Globus pallidus (tissue), 1 donor: Measurements from ENCODE around the gene MTR.

ENCODE experiments used
- DNase-seq: peaks from one replicate; pipeline ENCODE4 v3.0.0-alpha.2; 2015; ENCODE audit warnings: low spot score

The MTR gene

DNA sequence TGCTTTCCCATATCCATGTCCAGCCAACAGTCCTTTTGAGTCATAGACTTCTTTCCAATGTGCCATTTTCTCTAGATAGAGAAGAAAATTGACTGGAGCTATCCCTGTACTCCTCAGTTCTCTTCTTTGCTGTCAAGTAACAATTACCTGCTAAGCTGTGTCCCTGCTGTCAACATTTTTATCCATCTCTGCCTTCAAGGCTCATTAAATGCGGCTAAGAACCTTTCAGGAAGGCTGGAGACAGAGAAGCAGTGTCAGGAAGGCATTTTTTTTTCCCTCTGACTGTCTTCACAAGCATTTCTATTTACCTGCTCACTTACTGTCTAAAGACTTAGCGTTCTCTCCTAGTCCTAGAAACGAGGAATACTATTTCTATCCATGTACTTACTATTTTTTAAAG is 69.1 kb downstream of the MTR start:
- no peak for DNase-seq

DNA sequence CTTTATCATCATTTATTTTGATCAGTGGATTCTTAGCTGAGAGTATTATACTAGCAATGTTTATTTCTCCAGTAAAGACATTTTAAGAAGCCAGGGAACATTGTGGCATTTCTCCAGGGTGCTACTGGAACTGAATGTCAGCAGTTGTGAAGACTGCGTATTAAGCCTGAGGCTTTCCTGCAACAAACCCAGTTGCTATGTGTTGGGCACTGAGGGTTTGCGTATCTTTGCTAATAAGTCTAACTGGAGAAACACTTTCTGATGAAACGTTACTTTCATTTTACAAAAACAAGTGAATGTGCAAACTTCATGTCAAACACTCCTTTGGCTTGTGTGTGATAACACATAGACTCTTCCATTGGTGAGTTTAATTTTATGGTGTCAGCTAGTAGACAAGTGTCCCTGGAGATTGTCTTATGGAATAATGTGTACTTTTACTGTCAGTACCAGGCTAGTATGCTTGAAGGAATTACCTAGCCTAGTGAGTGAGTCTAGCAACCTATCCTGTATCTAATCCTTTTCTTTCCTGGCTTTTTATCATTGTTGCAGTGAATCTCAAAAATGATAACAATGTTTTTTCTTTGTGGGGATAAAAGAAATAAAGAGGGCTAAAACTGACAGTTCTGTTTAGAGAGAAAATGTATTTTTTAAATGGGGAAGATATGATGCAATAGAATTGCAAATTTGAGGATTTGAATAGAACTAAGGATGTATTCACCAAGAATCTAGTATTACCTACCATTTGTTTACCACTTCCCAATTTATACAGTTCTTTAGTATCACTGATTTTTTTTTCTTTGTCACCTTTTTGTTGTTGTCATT is 70.1 kb downstream of the MTR start:
- peak; percentile 11 for DNase-seq

DNA sequence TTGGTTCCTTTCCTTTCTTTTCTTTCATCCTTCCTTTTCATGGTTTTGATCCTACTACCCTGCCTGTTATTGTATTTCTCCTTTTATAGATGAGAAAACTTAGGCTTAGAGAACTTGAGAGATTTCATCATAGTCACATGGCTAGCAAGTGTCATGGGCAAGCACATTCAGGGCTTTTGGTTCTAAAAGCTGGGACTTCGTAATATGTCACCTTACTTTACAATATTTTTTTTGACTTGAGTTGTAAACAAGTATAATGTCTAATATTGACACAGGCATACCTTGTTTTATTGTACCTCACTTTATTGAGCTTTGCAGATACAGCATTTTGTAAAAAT is 70.7 kb downstream of the MTR start:
- no peak for DNase-seq

DNA sequence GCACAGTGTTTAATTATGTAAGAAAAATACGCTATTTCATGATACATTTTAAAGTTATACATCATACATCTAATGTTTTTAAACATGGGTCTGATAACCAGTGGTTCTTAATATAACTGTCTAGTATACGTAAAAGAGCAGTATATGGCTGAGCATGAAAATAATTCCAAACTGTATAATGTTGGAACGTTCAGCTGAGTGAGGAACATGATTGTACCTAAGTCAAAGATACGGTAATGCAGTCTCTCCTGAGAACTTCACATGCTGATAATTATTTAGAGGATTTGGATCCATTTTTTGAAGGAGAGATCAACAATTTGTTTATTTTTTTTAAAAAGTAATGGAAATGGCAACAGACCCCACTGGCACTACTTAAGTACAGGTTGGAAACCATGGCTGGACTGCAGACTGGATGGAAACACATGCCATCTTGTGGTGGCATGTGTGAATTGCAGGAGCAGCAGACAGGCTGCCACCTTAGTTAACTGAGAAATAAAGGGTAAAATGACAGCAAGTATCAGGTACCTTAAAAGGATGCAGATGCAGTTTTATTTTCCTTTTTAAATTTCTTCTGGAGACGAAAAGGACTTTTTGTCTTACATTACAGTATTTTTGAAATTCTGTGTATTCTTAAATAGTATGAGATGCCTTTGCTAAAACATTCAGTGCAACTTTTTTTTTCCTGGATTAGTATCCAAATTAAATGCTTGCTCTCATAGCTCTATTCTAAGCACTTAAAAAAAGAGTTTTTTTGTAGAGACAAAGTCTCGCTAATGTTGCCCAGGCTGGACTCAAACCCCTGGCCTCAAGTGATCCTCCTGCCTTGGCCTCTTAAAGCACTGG is 73.8 kb downstream of the MTR start:
- no peak for DNase-seq

DNA sequence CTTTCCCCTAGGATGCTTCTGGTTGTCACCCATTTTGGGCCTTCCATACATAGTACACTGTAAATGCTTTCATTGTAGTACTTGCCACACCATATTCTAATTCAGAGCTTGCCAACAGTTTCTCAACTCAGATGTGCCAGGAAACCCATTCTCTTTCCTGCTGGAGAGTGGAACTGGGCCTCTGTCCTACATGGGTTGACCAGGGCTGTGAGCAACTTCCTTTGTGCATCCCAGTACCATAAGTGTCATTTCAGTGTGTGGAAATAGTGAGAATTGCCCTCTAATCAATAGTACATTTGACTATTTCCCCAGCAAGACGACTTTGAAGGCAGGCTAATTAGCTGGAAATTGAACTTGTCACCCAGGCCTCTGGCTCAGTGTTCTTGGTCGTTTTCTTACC is 74.8 kb downstream of the MTR start:
- DNase-seq: no peak

DNA sequence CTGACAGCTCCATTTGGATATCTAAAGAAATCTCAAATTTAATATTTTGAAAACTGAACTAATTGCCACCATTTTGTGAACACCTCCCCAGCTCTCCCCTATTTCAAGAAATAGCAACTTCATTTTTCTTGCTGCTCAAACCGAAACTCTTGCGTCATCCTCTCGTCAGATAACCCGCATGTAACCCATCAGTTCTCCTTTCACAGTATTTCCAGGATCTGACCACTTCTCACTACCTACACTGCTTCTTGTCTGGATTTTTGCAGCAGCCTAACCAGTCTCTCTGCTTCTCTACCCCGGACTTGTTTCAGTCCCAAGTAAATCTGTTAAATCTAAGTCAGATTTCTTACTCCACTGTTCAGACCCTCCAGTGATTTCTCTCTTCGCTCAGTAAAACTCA is 75.6 kb downstream of the MTR start:
- DNase-seq: peak; percentile 49

DNA sequence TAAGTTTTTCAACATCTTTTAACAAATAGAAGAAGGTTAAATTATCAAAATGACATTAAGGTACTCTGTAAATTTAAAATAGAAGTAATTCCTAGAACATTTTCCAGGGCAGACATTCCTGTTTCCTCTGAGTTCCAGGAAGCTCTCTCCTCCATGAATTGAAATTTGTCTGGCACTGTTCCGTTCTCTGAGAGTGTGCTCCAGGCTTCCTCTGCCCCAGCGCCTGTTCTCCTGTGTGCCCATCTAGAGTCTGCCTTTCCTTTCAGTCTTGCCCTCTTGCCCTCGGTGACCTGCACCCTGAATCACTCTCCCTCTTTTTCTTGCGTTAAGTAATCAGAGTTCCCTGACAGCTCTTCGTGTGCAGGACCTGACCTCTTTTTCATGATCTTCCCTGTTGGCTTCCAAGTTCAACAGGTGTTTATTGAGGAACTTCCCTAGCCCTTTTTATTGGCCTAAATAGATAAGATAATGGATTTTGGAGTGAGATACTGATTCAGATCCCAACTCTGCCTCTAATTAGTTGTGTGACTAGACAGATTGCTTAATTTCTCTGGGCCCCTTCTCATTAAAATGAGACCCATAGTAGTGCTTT is 77.1 kb downstream of the MTR start:
- no peak for DNase-seq

DNA sequence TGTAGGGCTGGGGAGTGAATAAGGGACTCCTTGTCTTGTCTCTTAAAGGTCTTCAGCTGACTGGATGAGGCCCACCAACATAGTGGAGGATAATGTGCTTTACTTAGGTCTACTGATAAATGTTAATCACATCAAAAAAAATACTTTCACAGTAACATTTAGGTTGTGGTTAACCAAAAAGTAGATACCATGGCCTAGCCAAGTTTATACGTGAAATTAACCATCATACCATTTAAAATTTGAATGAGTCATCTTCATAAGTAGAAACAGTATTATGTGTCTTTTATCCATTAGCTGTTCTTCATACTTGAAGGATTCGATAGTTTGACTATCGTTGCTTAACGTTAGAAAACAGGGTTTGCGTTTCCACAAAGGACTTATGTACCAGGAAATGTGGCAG is 80.9 kb downstream of the MTR start:
- no peak for DNase-seq

DNA sequence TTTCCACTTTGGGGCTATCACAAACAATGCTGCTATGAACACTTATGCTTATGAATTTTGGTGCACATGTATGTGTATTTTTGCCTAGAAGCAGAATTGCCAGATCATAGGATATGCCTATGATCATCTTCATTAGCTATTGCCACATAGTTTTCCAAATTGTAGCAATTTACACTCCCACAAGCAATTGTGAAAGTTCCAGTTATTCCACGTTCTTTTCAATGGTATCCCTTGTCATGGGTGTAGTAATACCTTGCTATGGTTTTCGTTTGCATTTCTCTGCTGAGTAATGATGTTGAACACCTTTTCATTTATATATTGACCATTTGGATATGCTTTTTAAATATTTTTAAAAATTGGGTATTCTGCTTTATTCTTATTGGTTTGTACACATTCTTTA is 82.6 kb downstream of the MTR start:
- no peak for DNase-seq

DNA sequence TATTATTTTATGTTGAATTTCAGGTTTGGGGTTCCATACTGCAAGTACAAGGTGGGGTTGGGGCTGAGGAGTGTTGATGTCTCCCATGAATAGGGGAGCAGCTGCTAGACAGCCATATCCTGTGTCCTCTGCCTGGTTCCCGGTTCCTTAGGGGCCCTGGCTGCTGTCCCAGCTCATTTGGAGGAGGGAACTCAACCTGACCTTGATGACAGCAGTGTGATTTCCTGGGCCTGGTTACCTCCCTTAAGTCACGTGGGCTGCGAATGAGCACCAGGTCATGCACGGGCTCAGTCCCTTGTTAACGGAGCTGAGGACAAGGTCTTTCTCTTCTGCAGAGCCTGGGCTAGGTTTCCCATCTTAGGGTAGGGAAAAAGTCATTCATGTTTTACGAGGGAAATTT is 85.1 kb downstream of the MTR start:
- DNase-seq: no peak

DNA sequence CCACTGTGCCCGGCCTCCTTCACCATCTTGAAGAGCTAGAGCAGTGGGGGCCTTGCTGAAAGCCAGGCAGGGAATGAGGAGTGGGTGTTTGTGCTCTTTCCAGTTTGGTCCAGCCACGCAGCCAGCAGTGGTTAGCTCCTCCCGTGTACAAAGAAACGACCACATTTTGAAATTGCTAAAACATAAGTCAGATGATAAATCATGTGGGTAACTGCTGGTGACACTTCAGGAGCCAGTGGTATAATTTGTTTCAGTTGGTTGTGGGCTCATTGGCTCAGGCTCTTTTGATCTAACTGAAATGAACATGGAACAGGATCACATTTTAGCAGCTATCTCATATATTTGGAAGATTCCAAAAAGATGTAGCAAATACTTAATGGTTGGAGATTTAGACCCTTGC is 87.6 kb downstream of the MTR start:
- DNase-seq: no peak

DNA sequence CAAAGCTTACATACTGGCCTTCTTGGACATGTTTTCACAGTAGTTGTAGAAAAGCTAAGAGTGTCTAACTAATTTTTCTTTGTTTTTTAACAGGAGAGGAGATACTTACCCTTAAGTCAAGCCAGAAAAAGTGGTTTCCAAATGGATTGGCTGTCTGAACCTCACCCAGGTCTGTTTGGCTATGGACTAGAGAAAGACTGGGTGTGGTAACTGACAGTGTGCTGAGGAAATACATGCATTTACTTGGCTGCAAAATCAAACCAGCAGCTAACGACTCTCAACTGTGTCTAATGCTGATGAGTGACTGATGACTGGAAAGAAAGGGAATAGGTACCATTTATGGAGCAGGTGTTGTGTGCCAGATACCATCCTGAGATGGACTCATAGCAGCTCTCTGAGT is 91.1 kb downstream of the MTR start:
- DNase-seq: no peak

DNA sequence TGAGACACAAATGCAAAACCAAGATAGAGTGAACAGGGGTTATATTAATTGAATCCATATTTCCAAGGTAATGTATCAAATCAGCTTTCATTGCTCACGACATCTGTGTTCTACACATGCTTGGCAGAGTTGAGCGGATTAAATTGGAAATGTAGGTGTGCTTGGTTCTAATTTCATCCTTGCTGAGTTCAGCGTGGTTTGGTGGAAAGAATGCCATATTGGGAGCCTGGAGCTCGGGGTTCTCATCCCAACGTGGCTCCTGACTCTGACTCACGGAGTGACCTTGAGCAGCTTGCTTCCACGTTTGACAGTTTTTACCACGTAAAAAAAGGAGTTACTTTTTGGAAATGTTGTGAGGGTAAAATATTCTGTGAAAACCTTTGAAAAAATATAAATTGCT is 92.0 kb downstream of the MTR start:
- no peak for DNase-seq

DNA sequence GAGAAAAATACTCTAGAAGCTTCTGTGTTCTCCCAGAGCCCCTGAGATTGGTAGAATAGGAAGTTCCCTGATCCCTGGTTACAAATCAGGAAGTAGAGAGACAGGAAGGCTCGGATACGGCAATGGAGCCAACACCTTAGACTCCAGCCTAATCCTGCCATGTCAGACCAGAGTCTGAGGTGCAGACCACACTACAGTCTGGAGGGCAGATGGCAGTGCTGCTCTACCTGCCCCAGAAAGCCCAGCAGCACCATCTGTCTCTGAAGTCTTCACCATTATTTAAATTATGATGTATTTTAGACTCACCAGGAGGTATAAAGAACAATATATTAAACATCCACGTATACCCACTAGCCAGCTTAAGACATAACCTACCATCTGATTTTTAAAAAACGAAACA is 93.0 kb downstream of the MTR start:
- no peak for DNase-seq

DNA sequence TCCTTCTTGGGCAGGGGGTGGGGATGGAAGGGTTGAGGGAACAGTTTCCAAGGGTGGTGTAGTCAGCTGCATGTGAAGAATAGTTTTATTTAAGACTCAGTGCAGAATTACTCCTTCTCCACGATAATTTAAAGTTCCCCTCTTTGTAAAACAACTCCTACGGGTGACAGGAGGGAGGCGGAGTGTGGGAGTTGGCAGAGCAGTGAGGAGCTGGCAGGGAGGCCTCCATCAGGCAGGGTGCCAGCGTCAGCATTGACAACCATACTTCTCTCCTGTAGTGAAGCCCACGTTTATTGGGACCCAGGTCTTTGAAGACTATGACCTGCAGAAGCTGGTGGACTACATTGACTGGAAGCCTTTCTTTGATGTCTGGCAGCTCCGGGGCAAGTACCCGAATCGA is 93.8 kb downstream of the MTR start:
- DNase-seq: no peak

DNA sequence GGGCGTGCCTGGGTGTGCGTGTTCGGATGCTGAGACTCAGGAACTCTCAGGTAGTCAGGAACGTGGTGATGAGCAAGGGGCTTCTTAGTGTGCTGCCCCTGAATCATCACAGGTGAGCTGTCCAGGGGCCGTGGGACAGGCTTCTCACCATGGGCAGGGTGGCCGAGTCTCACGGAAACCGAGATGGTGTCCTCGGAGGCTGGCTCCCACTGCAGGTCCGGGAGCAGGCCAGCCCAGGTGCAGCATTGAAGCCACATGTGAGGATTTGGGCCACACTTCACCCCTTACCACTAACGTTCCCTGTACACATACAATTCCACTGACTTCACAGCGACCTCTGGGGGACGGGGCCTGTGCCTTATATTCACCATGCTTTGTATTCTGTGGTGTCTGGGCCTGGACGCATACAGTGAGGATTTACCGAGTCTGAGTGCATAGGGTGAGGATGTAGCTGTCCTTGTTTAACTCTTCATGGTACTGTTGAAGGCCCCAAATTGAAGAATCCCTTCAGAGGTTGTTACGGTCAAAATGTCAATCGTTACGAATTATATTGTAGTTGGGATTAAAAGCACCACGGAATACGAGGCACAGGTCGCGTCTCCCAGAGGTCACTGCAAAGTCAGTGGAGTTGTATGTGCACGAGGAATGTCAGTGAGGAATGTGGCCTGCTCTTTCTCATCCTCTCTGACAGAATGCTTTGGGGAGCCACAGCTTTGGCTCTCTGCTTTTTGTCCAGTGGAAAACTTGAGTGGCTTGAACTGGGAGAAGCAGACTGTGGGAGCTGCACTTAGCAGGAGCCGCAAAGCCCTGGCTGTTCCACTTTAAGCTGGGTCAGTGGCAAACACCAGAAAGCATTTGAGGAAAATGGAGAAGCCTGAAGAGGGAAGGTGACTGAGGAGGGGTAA is 95.3 kb downstream of the MTR start:
- no peak for DNase-seq

DNA sequence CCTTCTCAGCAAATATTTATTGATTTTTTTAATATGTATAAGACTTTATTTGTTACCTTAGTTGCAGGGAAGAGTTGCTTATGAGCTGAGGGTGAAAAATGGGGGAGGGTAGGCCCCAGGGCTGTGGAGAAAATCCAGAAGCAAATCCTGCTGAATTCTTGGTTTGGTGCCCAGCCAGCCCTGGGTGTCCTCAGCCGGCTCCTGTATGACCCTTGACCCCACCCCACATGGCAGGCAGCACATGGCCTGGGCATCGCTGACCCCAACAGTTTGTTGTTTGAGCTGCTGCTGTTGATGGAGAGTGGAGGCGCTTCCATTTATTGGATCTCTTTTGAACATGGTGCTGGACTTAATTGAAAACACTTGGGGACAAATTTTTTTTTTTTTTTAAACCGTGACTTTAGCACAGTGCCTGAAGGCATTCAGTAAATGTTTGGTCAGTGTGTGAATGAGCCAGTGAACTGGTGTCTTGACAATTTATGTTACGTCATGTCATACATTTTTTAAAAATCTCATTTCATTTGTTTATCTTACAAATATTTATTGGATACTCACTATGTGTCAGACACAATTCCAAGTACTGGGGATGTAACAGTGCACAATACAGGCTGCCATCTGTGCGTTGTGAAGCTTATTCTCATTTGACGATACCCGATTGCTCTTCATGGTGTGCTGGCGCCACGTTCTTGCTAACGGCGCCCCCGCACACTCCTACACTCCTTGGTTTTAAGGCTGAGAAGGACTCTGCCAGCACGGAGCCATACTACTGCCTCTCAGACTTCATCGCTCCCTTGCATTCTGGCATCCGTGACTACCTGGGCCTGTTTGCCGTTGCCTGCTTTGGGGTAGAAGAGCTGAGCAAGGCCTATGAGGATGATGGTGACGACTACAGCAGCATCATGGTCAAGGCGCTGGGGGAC is 98.8 kb downstream of the MTR start:
- DNase-seq: no peak

DNA sequence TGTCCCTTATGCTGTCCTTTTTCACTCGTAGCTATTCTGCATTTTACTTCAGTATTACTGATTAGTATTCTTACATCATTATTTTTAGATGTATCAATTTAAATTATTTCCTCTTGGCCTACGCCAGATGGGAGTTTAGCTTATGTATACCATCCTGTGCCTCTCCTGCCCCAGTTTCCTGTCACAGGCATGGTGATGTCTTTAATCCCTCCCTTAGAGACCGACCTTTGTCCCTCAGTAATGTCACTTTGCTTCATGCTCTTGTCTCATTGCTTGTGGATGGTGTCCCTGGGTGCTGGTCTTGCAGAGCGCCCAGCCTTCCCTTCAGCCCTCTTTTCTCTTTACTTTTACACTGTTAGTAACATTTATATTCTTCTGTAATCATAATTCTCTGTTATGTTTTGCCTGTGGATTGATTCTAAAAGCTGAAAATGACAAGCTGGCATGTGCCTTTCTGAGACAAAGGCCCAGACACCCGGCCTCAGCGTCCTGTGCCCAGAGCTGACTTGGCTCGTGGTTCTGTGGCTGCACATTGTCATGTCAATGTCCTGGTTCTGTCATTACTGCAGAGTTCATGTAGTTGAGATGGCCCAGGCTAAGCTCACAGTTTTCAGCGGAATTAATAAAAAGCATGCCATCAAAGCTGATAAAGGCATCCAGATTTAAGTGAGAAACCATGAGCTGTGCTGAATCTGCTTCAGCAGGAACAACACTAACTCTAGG is 100.7 kb downstream of the MTR start:
- DNase-seq: no peak

DNA sequence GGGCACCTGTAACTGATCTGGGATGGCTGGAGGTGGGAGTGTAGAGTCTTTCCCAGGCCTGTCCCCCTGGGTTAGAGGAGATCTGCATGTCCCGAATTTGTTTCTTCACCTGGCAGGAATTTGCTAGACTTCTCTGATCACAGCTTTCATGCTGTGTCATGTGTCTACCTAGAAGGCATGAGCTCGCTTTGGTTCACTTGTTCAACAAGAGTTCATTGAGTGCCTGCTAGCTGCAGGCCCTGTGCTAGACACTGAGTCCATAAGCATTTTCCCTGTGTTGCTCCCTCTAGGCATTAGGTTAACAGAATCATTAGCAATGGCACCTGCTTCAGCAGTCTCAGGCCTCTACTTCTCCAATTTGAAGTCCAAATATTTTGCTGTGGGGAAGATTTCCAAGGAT is 101.6 kb downstream of the MTR start:
- DNase-seq: no peak
